GM18520 (cell line): ENCODE data around the gene CYP2C19.
"Not testable (repeated sequence)": the region's sequence is repeated elsewhere in the genome, so short reads cannot be mapped to it uniquely, and the experiment has no call there.

Experiments
- ATAC-seq: cut with Tn5 transposase; IDR thresholded peaks from one replicate; pipeline ENCODE4 v1.9.1; 2021; ENCODE audit not compliant: unreplicated experiment

The CYP2C19 gene

DNA sequence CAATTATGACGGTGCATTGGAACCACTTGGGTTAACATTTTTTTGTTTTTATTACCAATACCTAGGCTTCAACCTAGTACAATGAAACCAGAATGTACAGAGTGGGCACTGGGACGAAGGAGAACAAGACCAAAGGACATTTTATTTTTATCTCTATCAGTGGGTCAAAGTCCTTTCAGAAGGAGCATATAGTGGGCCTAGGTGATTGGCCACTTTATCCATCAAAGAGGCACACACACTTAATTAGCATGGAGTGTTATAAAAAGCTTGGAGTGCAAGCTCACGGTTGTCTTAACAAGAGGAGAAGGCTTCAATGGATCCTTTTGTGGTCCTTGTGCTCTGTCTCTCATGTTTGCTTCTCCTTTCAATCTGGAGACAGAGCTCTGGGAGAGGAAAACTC is at the start of gene CYP2C19:
Gene CYP2C19 (plus strand): TSS at position 289 of the 400 bp plus-strand sequence. CDS start 25 bp downstream, at position 314.
- ATAC-seq, result no peak

DNA sequence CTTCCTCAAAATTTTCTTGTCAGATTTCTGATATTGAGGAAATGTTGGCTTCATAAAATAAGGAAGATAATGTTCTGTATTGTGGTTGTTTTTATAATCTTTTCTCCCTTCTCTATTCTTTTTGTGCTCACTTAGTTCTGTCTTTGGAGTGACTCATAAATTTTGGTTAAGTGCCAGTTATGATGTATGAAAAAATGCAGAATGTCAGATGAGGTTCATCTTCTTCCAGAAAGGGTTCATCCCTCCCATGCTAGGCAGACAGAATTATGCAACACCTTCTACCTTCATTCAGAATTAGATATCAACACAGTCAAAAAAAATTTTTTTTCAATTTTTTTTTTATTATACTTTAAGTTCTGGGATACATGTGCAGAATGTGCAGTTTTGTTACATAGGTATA is 36.6 kb upstream of the CYP2C19 start:
- no peak for ATAC-seq

- ATAC-seq, result no peak
These were observed 27.3 kb upstream of the CYP2C19 start for GRCh38 chr10:94735197-94735596.

DNA sequence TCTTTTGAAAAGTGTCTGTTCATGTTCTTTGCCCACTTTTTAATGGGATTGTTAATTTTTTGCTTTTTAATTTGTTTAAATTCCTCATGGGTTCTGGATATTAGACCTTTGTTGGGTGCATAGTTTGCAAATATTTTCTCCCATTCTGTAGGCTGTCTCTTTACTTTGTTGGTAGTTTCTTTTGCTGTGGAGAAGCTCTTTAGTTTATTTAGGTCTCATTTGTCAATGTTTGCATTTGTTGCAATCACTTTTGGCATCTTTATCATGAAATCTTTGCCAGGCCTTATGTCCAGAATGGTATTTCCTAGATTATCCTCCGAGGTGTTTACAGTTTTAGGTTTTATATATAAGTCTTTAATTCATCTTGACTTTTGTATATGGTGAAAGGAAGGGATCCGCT is 23.9 kb upstream of the CYP2C19 start:
- no peak for ATAC-seq

- ATAC-seq, result no peak
These were observed 15.3 kb upstream of the CYP2C19 start for GRCh38 chr10:94747137-94747536.

- ATAC-seq, result no peak
These were observed 14.6 kb upstream of the CYP2C19 start for GRCh38 chr10:94747838-94748237.

DNA sequence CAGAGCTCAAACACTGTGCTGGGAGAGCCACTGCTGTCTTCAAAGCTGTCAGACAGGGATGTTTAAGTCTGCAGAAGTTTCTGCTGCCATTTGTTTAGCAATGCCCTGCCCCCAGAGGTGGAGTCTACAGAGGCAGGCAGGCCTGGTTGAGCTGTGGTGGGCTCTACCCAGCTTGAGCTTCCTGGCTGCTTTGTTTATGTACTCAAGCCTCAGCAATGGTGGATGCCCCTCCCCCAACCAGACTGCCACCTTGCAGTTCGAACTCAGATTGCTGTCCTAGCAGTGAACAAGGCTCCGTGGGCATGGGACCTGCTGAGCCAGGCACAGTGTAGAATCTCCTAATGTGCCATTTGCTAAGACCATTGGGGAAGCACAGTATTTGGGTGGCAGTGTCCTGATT is 4.6 kb upstream of the CYP2C19 start:
- ATAC-seq, result no peak

GRCh38 chr10:94760586-94761178 is 1.8 kb upstream of the CYP2C19 start:
- no peak for ATAC-seq

GRCh38 chr10:94775425-94775824 is 12.9 kb downstream of the CYP2C19 start:
- ATAC-seq, result not testable (repeated sequence)

DNA sequence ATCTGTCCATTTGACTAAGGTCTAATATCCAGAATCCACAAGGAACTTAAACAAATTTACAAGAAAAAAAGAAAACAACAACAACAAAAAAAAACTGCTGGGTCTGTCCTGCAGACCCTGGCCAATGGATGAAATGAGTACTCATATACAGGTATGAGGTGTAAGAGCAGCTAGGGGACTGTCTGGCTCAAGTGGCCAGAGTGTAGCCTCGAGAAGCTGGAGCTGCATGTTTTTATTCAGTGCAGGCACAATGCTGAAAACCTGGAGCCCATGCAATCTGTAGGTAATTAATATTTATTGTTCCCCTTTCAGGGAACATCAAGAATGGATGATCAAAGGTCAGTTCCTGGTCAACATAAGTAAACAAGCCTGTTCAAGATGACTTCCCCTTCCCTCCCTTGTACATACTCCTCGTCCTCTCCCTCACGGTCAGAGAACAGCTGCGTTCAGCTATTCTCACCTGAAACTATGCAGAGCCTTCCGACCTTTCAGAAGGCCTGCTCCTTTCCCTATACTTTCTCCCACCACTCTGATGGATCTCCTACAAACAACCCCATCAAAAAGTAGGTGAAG is 15.5 kb downstream of the CYP2C19 start:
- no peak for ATAC-seq

DNA sequence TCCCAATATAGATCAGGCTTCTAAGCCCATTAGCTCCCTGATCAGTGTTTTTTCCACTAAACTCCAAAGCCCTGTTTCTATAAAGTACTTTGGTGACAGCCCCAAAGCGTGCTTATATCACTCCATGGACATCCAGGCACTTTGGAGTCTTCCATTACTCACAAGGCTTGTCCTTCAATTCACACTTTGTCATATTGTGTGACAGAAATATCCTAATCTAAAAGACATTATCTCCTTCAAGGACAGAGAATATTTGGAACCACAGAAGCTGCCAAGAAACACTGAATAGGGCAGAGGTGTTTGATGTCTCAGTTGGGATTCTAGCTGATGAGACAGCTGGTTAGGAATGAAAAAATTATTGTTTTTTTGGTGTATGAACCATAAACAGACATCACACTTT is 18.4 kb downstream of the CYP2C19 start:
- no peak for ATAC-seq

- no peak for ATAC-seq
These were observed 21.8 kb downstream of the CYP2C19 start for GRCh38 chr10:94784256-94784655.

- no peak for ATAC-seq
These were observed 22.7 kb downstream of the CYP2C19 start for GRCh38 chr10:94785211-94785610.

DNA sequence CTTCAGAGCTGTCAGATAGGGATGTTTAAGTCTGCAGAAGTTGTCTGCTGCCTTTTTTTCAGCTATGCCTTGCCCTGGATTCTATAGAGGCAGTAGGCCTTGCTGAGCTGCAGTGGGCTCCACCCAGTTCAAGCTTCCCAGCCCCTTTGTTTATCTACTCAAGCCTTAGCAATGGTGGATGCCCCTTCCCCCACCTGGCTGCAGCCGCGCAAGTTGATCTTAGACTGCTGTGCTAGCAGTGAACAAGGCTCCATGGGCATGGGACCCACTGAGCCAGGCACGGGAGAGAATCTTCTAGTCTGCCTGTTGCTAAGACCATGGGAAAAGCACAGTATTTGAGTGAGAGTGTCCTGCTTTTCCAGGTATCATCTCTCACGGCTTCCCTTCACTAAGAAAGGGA is 38.1 kb downstream of the CYP2C19 start:
- ATAC-seq, result not testable (repeated sequence)

- ATAC-seq, result no peak
These were observed 40.8 kb downstream of the CYP2C19 start for GRCh38 chr10:94803307-94803706.

DNA sequence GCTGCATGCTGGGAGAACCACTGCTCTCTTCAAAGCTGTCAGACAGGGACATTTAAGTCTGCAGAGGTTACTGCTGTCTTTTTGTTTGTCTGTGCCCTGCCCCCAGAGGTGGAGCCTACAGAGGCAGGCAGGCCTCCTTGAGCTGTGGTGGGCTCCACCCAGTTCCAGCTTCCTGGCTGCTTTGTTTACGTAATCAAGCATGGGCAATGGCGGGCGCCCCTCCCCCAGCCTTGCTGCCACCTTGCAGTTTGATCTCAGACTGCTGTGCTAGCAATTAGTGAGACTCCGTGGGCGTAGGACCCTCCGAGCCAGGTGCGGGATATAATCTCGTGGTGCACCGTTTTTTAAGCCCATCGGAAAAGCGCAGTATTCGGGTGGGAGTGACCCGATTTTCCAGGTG is 67.5 kb downstream of the CYP2C19 start:
- ATAC-seq, result not testable (repeated sequence)

- ATAC-seq, result no peak
These were observed 83.7 kb downstream of the CYP2C19 start for GRCh38 chr10:94846204-94846603.

GRCh38 chr10:94850766-94851165 is 88.3 kb downstream of the CYP2C19 start:
- no peak for ATAC-seq

DNA sequence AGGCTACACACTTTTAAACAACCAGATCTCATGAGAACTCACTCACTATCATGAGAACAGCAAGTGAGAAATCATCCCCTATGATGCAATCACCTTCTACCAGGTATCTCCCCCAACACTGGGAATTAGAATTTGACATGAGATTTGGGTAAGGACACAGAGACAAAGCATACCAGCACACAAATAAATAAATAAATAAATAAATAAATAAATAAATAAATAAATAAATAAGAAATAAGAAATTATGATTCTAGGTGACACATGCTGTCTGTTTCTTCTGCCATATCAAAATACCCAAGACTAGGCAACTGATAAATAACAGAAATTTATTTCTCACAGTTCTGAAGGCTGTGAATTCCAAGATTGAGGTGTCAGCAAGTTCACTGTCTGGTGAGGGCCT is 88.8 kb downstream of the CYP2C19 start:
- no peak for ATAC-seq

- ATAC-seq, result no peak
These were observed 90.0 kb downstream of the CYP2C19 start for GRCh38 chr10:94852438-94852837.

- no peak for ATAC-seq
These were observed 90.6 kb downstream of the CYP2C19 start for GRCh38 chr10:94853065-94853464.

GRCh38 chr10:94858005-94858404 is 95.5 kb downstream of the CYP2C19 start:
- ATAC-seq, result no peak

- ATAC-seq, result no peak
These were observed 96.6 kb downstream of the CYP2C19 start for GRCh38 chr10:94859086-94859485.
